SKM-1 treated with dmso at 0.1 percent for 144 hours (cell line): ENCODE results near the gene MRPL58.
"Not testable (repeated sequence)": the region's sequence is repeated elsewhere in the genome, so short reads cannot be mapped to it uniquely, and the experiment has no call there.

Experiments used
- DNase-seq: peaks from one replicate; lab custom pipeline; 2025; ENCODE audit not compliant: unreplicated experiment; lab: John Stamatoyannopoulos, UW

MRPL58 gene

GRCh38 chr17:74987418-74987908 lies 25.0 kb upstream of the MRPL58 start, which contains the start of gene CDR2L:
Gene CDR2L, plus strand, starts transcription at chr17:74987632. Its CDS starts 412 bp downstream, at chr17:74988044.
- DNase-seq, result peak; percentile 93

GRCh38 chr17:74987909-74988711 lies 24.4 kb upstream of the MRPL58 start:
- peak; percentile 25 for DNase-seq

GRCh38 chr17:74990581-74991105 lies 21.8 kb upstream of the MRPL58 start:
- no peak for DNase-seq

- DNase-seq, result no peak
Measured at GRCh38 chr17:74992223-74992622, 20.2 kb upstream of the MRPL58 start.

GRCh38 chr17:74994440-74994839 lies 18.0 kb upstream of the MRPL58 start:
- no peak for DNase-seq

- DNase-seq, result no peak
Measured at GRCh38 chr17:74995847-74996246, 16.6 kb upstream of the MRPL58 start.

GRCh38 chr17:74998783-74999182 lies 13.7 kb upstream of the MRPL58 start:
- no peak for DNase-seq

- no peak for DNase-seq
Measured at GRCh38 chr17:74999523-74999922, 12.9 kb upstream of the MRPL58 start.

GRCh38 chr17:75001915-75002843 lies 10.3 kb upstream of the MRPL58 start:
- DNase-seq, result no peak

- DNase-seq, result no peak
Measured at GRCh38 chr17:75003070-75003956, 9.2 kb upstream of the MRPL58 start.

GRCh38 chr17:75003957-75004355 lies 8.5 kb upstream of the MRPL58 start:
- DNase-seq, result no peak

- no peak for DNase-seq
Measured at GRCh38 chr17:75004371-75004770, 8.1 kb upstream of the MRPL58 start.

- no peak for DNase-seq
Measured at GRCh38 chr17:75005291-75005690, 7.2 kb upstream of the MRPL58 start.

- not testable (repeated sequence) for DNase-seq
Measured at GRCh38 chr17:75006084-75006483, 6.4 kb upstream of the MRPL58 start.

- DNase-seq, result no peak
Measured at GRCh38 chr17:75006653-75007052, 5.8 kb upstream of the MRPL58 start.

- DNase-seq, result no peak
Measured at GRCh38 chr17:75008373-75008772, 4.1 kb upstream of the MRPL58 start.

GRCh38 chr17:75009139-75009724 lies 3.2 kb upstream of the MRPL58 start:
- DNase-seq, result no peak

- no peak for DNase-seq
Measured at GRCh38 chr17:75010683-75011400, 1.6 kb upstream of the MRPL58 start.

GRCh38 chr17:75011401-75012095 lies 922 bp upstream of the MRPL58 start:
- DNase-seq, result no peak
